Glomerular visceral epithelial cell (primary cell): ENCODE data around the gene MUSK.
"Not testable (repeated sequence)": the region's sequence is repeated elsewhere in the genome, so short reads cannot be mapped to it uniquely, and the experiment has no call there.

Source experiments
- DNase-seq: peaks from one replicate; pipeline ENCODE4 v3.0.0-alpha.2; 2016; ENCODE audit errors: extremely low spot score

The MUSK gene

GRCh38 chr9:110758201-110758600 is 89.6 kb downstream of the MUSK start:
- no peak for DNase-seq

- no peak for DNase-seq
These were observed 94.2 kb downstream of the MUSK start for GRCh38 chr9:110762783-110763182.

GRCh38 chr9:110763568-110763967 is 95.0 kb downstream of the MUSK start:
- no peak for DNase-seq

GRCh38 chr9:110764006-110764405 is 95.4 kb downstream of the MUSK start:
- DNase-seq, result no peak

- DNase-seq, result no peak
These were observed 97.3 kb downstream of the MUSK start for GRCh38 chr9:110765926-110766325.

- no peak for DNase-seq
These were observed 99.0 kb downstream of the MUSK start for GRCh38 chr9:110767559-110768063.

GRCh38 chr9:110768886-110769285 is 100.3 kb downstream of the MUSK start:
- no peak for DNase-seq

GRCh38 chr9:110769667-110770066 is 101.1 kb downstream of the MUSK start:
- DNase-seq, result no peak

- DNase-seq, result no peak
These were observed 107.1 kb downstream of the MUSK start for GRCh38 chr9:110775724-110776123.

GRCh38 chr9:110776221-110776620 is 107.6 kb downstream of the MUSK start:
- DNase-seq, result no peak

GRCh38 chr9:110777196-110777875 is 108.7 kb downstream of the MUSK start:
- no peak for DNase-seq

GRCh38 chr9:110777876-110778215 is 109.3 kb downstream of the MUSK start:
- DNase-seq, result no peak

- no peak for DNase-seq
These were observed 114.1 kb downstream of the MUSK start for GRCh38 chr9:110782701-110783100.

- DNase-seq, result no peak
These were observed 115.7 kb downstream of the MUSK start for GRCh38 chr9:110784309-110784708.

GRCh38 chr9:110785166-110785565 is 116.6 kb downstream of the MUSK start:
- no peak for DNase-seq

GRCh38 chr9:110788396-110788795 is 119.8 kb downstream of the MUSK start:
- not testable (repeated sequence) for DNase-seq

GRCh38 chr9:110788871-110789270 is 120.3 kb downstream of the MUSK start:
- no peak for DNase-seq

- DNase-seq, result no peak
These were observed 129.0 kb downstream of the MUSK start for GRCh38 chr9:110797611-110798010.

- DNase-seq, result no peak
These were observed 130.8 kb downstream of the MUSK start for GRCh38 chr9:110799396-110799795.

- no peak for DNase-seq
These were observed 132.8 kb downstream of the MUSK start for GRCh38 chr9:110801426-110801825.

GRCh38 chr9:110802416-110803035 is 133.9 kb downstream of the MUSK start:
- no peak for DNase-seq

GRCh38 chr9:110807956-110808598 is 139.5 kb downstream of the MUSK start:
- DNase-seq, result peak; percentile 12

GRCh38 chr9:110808599-110808980 is 140.0 kb downstream of the MUSK start:
- DNase-seq, result peak; percentile 11
